ENCODE results near the gene TAS2R60. TPM values are rescaled to one million over a fixed set of nuclear protein-coding genes. Genes with fewer than 3 reads are reported as not detected.
"Not testable (repeated sequence)": the region's sequence is repeated elsewhere in the genome, so short reads cannot be mapped to it uniquely, and the experiment has no call there.

The TAS2R60 gene
- total and polyA plus RNA-seq, 4 donors: 0.05 to 1.0 TPM; not detected in 2

GRCh38 chr7:143399642-143400041 lies 43.6 kb upstream of the TAS2R60 start:
- Histone ChIP-seq H3K9ac (ENCODE audit: insufficient read depth in 1 of 2, low read length in 2 of 2) (no peak overlapping the region), H3K9me3 (ENCODE audit: control insufficient read depth in 4 of 4, insufficient read depth in 3 of 4, low read length in 3 of 4) (no peaks in the 10 kb centered on the region), H3K4me1 (ENCODE audit: control insufficient read depth in 5 of 5, insufficient read depth in 5 of 5, low read length in 5 of 5) (peaks cover 0 to 63% (median 22%) of the 10 kb centered on the region in 5 donors), H3K27me3 (ENCODE audit: control insufficient read depth in 3 of 3, insufficient read depth in 3 of 3, low read length in 2 of 3) (no peaks in the 10 kb centered on the region), H3K36me3 (ENCODE audit: control insufficient read depth in 4 of 4, insufficient read depth in 4 of 4, low read length in 4 of 4) (peaks cover 0 to 5% (median 0%) of the 10 kb centered on the region in 4 donors), H3K4me3 (no peak overlapping the region), H3K27ac (ENCODE audit: low read depth in 1 of 2, low read length in 1 of 2) (no peak overlapping the region)
- no peak for DNase-seq
- 95 to 96% methylated on average over 20 of the region's 20 CpGs for WGBS, 2 donors
- TF ChIP-seq, protein P1, sequence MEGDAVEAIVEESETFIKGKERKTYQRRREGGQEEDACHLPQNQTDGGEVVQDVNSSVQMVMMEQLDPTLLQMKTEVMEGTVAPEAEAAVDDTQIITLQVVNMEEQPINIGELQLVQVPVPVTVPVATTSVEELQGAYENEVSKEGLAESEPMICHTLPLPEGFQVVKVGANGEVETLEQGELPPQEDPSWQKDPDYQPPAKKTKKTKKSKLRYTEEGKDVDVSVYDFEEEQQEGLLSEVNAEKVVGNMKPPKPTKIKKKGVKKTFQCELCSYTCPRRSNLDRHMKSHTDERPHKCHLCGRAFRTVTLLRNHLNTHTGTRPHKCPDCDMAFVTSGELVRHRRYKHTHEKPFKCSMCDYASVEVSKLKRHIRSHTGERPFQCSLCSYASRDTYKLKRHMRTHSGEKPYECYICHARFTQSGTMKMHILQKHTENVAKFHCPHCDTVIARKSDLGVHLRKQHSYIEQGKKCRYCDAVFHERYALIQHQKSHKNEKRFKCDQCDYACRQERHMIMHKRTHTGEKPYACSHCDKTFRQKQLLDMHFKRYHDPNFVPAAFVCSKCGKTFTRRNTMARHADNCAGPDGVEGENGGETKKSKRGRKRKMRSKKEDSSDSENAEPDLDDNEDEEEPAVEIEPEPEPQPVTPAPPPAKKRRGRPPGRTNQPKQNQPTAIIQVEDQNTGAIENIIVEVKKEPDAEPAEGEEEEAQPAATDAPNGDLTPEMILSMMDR (IDR thresholded peaks at IDR 0.05; ENCODE audit: control extremely low read depth, extremely low read depth): no peak
- no peak for ATAC-seq (ENCODE audit: insufficient read depth, low FRiP score)

DNA sequence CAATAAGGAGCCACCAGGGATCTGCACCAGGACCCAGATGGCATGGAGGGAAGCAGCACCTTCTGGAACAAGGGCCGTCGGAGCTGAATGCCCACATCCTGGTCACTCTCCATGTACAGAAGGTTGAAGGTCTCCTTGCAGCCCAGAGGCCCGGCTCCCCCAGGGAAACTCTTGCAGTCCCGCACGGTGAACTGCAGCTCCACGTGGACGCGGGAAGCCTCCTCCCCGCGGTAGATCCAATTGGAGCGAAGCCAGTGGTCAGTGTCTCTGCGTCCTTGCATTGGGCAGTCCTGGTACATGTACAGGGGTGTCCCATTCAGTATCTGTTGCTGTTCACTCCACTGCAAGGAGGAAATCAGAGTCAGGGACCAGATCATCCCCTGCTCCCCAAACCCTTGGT lies 42.0 kb upstream of the TAS2R60 start:
- Histone ChIP-seq H3K27ac (ENCODE audit: low read depth in 1 of 2, low read length in 1 of 2) (no peak overlapping the region), H3K27me3 (ENCODE audit: control insufficient read depth in 3 of 3, insufficient read depth in 3 of 3, low read length in 2 of 3) (no peaks in the 10 kb centered on the region), H3K4me1 (ENCODE audit: control insufficient read depth in 5 of 5, insufficient read depth in 5 of 5, low read length in 5 of 5) (peaks cover 0 to 63% (median 26%) of the 10 kb centered on the region in 5 donors), H3K36me3 (ENCODE audit: control insufficient read depth in 4 of 4, insufficient read depth in 4 of 4, low read length in 4 of 4) (peaks cover 0 to 5% (median 0%) of the 10 kb centered on the region in 4 donors), H3K4me3 (no peak overlapping the region), H3K9ac (ENCODE audit: insufficient read depth in 1 of 2, low read length in 2 of 2) (no peak overlapping the region), H3K9me3 (ENCODE audit: control insufficient read depth in 4 of 4, insufficient read depth in 3 of 4, low read length in 3 of 4) (no peaks in the 10 kb centered on the region)
- ATAC-seq (ENCODE audit: insufficient read depth, low FRiP score): no peak
- DNase-seq: no peak
- TF ChIP-seq, protein P1 (IDR thresholded peaks at IDR 0.05; ENCODE audit: control extremely low read depth, extremely low read depth): no peak
- WGBS, 2 donors: 93 to 94% methylated on average over 12 of the region's 12 CpGs

DNA sequence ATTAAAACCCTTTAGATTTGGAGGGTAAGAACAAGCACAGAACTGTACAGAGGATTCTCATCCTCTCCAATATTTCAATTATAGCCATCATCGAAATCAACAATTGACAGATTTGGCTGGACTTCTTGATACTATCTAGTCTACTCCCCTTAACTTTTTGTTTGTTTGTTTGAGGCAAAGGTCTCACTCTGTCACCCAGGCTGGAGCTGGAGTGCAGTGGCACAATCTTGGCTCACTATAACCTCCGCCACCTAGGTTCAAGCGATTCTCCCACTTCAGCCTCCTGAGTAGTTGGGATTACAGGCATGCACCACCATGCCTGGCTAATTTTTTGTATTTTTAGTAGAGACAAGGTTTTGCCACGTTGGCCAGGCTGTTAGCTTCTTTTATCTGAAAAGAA lies 41.0 kb upstream of the TAS2R60 start:
- not testable (repeated sequence) for H3K9ac ChIP-seq (ENCODE audit: insufficient read depth in 1 of 2, low read length in 2 of 2); H3K27me3 ChIP-seq (ENCODE audit: control insufficient read depth in 3 of 3, insufficient read depth in 3 of 3, low read length in 2 of 3); H3K36me3 ChIP-seq (ENCODE audit: control insufficient read depth in 4 of 4, insufficient read depth in 4 of 4, low read length in 4 of 4); H3K27ac ChIP-seq (ENCODE audit: low read depth in 1 of 2, low read length in 1 of 2); DNase-seq; ATAC-seq (ENCODE audit: insufficient read depth, low FRiP score); H3K4me3 ChIP-seq; H3K9me3 ChIP-seq (ENCODE audit: control insufficient read depth in 4 of 4, insufficient read depth in 3 of 4, low read length in 3 of 4)
- WGBS, 2 donors: 77 to 86% methylated on average over 4 of the region's 4 CpGs
- peaks cover 0 to 63% (median 22%) of the 10 kb centered on the region in 5 donors for H3K4me1 ChIP-seq (ENCODE audit: control insufficient read depth in 5 of 5, insufficient read depth in 5 of 5, low read length in 5 of 5)

- no peak overlapping the region for H3K4me3 ChIP-seq
- peaks cover 0 to 67% (median 33%) of the 10 kb centered on the region in 5 donors for H3K4me1 ChIP-seq (ENCODE audit: control insufficient read depth in 5 of 5, insufficient read depth in 5 of 5, low read length in 5 of 5)
- H3K9me3 ChIP-seq (ENCODE audit: control insufficient read depth in 4 of 4, insufficient read depth in 3 of 4, low read length in 3 of 4): no peaks in the 10 kb centered on the region
- TF ChIP-seq, protein P1 (IDR thresholded peaks at IDR 0.05; ENCODE audit: control extremely low read depth, extremely low read depth): no peak
- no peak overlapping the region for H3K27ac ChIP-seq (ENCODE audit: low read depth in 1 of 2, low read length in 1 of 2)
- H3K9ac ChIP-seq (ENCODE audit: insufficient read depth in 1 of 2, low read length in 2 of 2): no peak overlapping the region
- DNase-seq: peak; percentile 96 to 99 (median 98)
- WGBS, 2 donors: 72 to 80% methylated on average over 9 of the region's 9 CpGs
- no peak for ATAC-seq (ENCODE audit: insufficient read depth, low FRiP score)
- no peaks in the 10 kb centered on the region for H3K27me3 ChIP-seq (ENCODE audit: control insufficient read depth in 3 of 3, insufficient read depth in 3 of 3, low read length in 2 of 3)
- H3K36me3 ChIP-seq (ENCODE audit: control insufficient read depth in 4 of 4, insufficient read depth in 4 of 4, low read length in 4 of 4): no peaks in the 10 kb centered on the region
Observed at GRCh38 chr7:143405173-143406001, 37.9 kb upstream of the TAS2R60 start.

All from lung (tissue), 12 donors.